ENCODE results near the gene ARHGEF33. TPM values are rescaled to one million over a fixed set of nuclear protein-coding genes. Genes with fewer than 3 reads are reported as not detected.
A peak's percentile ranks its signal among the peaks of the same experiment; 100 is the strongest.

The ARHGEF33 gene
- total and polyA plus RNA-seq, 2 of the 13 experiments (the other 11 are each of a cell fraction or from before 2014, with no cell fraction given), result 0.04 TPM; not detected in 1

DNA sequence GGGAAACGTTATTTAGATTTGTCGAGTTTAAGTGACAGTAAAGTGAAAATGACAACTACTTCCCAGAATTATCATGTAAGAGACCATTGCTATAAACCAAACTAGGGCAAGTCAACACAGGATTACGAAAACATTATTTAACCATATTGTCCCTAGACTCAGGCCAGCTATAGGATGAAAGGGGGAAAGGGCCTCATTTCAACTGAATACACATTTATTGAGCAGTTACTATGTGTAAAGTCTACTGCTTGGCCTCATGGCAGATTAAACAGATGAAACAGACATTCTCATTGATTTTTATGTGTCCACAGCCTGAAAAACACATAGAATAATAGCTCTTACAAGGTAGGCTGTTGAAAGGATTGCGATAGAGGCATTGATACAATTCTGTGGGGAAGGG is 32.7 kb downstream of the ARHGEF33 start (continued):
- TF ChIP-seq SP140L (CRISPR knock-in tag; IDR thresholded peaks at IDR 0.05; ENCODE audit: borderline replicate concordance) (no peak), PTBP1 (IDR thresholded peaks at IDR 0.05; ENCODE audit: low read depth, low read length, poor library complexity, severe bottlenecking) (no peak), TCF7 (IDR thresholded peaks at IDR 0.05; ENCODE audit: low read depth) (peak; percentile 60), NONO (IDR thresholded peaks at IDR 0.05) (no peak), NONO (CRISPR knock-in tag; conservative IDR thresholded peaks at IDR 0.05) (no peak), ZMYM2 (CRISPR knock-in tag; IDR thresholded peaks at IDR 0.05) (no peak), NFKB2 (CRISPR knock-in tag; IDR thresholded peaks at IDR 0.05; ENCODE audit: borderline replicate concordance) (no peak), MAZ (IDR thresholded peaks at IDR 0.05; ENCODE audit: borderline replicate concordance, low read depth, low read length) (no peak), MAZ (CRISPR knock-in tag; IDR thresholded peaks at IDR 0.05; ENCODE audit: low read depth) (peak; percentile 32; the same call in 1 of the 2 replicates), FOXC1 (CRISPR knock-in tag; IDR thresholded peaks at IDR 0.05; ENCODE audit: borderline replicate concordance) (no peak), EP300 (IDR thresholded peaks at IDR 0.05; ENCODE audit: low read depth in 2 of 2, low read length in 2 of 2) (peak in 1 of 2 experiments; percentile 48; a peak in 1 of 4 replicates), EP300 (CRISPR knock-in tag; IDR thresholded peaks at IDR 0.05; ENCODE audit: borderline replicate concordance) (no peak), GATAD2A (CRISPR knock-in tag; IDR thresholded peaks at IDR 0.05) (peak; percentile 61), ZBTB20 (CRISPR knock-in tag; IDR thresholded peaks at IDR 0.05; ENCODE audit: borderline replicate concordance, low read depth) (peak; percentile 70; the same call in 1 of the 2 replicates), FOXO1 (CRISPR knock-in tag; IDR thresholded peaks at IDR 0.05) (peak; percentile 18; the same call in 1 of the 2 replicates), FOSL2 (CRISPR knock-in tag; IDR thresholded peaks at IDR 0.05) (peak; percentile 34; the same call in 1 of the 2 replicates)
- TF ChIP-seq, protein P1, sequence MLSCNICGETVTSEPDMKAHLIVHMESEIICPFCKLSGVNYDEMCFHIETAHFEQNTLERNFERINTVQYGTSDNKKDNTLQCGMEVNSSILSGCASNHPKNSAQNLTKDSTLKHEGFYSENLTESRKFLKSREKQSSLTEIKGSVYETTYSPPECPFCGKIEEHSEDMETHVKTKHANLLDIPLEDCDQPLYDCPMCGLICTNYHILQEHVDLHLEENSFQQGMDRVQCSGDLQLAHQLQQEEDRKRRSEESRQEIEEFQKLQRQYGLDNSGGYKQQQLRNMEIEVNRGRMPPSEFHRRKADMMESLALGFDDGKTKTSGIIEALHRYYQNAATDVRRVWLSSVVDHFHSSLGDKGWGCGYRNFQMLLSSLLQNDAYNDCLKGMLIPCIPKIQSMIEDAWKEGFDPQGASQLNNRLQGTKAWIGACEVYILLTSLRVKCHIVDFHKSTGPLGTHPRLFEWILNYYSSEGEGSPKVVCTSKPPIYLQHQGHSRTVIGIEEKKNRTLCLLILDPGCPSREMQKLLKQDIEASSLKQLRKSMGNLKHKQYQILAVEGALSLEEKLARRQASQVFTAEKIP (CRISPR knock-in tag; IDR thresholded peaks at IDR 0.05; ENCODE audit: borderline replicate concordance), result no peak
- TF ChIP-seq, protein P2, sequence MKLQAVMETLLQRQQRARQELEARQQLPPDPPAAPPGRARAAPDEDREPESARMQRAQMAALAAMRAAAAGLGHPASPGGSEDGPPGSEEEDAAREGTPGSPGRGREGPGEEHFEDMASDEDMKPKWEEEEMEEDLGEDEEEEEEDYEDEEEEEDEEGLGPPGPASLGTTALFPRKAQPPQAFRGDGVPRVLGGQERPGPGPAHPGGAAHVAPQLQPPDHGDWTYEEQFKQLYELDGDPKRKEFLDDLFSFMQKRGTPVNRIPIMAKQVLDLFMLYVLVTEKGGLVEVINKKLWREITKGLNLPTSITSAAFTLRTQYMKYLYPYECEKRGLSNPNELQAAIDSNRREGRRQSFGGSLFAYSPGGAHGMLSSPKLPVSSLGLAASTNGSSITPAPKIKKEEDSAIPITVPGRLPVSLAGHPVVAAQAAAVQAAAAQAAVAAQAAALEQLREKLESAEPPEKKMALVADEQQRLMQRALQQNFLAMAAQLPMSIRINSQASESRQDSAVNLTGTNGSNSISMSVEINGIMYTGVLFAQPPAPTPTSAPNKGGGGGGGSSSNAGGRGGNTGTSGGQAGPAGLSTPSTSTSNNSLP (IDR thresholded peaks at IDR 0.05; ENCODE audit: low read depth, low read length), result peak; percentile 57; the same call in 1 of the 2 replicates
- TF ChIP-seq, protein P3, sequence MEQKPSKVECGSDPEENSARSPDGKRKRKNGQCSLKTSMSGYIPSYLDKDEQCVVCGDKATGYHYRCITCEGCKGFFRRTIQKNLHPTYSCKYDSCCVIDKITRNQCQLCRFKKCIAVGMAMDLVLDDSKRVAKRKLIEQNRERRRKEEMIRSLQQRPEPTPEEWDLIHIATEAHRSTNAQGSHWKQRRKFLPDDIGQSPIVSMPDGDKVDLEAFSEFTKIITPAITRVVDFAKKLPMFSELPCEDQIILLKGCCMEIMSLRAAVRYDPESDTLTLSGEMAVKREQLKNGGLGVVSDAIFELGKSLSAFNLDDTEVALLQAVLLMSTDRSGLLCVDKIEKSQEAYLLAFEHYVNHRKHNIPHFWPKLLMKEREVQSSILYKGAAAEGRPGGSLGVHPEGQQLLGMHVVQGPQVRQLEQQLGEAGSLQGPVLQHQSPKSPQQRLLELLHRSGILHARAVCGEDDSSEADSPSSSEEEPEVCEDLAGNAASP (CRISPR knock-in tag; IDR thresholded peaks at IDR 0.05; ENCODE audit: borderline replicate concordance), result peak; percentile 48; the same call in 1 of the 2 replicates
- TF ChIP-seq, protein P4, sequence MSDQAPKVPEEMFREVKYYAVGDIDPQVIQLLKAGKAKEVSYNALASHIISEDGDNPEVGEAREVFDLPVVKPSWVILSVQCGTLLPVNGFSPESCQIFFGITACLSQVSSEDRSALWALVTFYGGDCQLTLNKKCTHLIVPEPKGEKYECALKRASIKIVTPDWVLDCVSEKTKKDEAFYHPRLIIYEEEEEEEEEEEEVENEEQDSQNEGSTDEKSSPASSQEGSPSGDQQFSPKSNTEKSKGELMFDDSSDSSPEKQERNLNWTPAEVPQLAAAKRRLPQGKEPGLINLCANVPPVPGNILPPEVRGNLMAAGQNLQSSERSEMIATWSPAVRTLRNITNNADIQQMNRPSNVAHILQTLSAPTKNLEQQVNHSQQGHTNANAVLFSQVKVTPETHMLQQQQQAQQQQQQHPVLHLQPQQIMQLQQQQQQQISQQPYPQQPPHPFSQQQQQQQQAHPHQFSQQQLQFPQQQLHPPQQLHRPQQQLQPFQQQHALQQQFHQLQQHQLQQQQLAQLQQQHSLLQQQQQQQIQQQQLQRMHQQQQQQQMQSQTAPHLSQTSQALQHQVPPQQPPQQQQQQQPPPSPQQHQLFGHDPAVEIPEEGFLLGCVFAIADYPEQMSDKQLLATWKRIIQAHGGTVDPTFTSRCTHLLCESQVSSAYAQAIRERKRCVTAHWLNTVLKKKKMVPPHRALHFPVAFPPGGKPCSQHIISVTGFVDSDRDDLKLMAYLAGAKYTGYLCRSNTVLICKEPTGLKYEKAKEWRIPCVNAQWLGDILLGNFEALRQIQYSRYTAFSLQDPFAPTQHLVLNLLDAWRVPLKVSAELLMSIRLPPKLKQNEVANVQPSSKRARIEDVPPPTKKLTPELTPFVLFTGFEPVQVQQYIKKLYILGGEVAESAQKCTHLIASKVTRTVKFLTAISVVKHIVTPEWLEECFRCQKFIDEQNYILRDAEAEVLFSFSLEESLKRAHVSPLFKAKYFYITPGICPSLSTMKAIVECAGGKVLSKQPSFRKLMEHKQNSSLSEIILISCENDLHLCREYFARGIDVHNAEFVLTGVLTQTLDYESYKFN (CRISPR knock-in tag; conservative IDR thresholded peaks at IDR 0.05), result peak; percentile 53; the same call in 1 of the 2 replicates
